UCSD-AML1 (cell line): ENCODE data around the gene SLC25A33.

Source experiments
- DNase-seq: peaks from one replicate; lab custom pipeline; 2025; ENCODE audit not compliant: unreplicated experiment; lab: John Stamatoyannopoulos, UW

The SLC25A33 gene

DNA sequence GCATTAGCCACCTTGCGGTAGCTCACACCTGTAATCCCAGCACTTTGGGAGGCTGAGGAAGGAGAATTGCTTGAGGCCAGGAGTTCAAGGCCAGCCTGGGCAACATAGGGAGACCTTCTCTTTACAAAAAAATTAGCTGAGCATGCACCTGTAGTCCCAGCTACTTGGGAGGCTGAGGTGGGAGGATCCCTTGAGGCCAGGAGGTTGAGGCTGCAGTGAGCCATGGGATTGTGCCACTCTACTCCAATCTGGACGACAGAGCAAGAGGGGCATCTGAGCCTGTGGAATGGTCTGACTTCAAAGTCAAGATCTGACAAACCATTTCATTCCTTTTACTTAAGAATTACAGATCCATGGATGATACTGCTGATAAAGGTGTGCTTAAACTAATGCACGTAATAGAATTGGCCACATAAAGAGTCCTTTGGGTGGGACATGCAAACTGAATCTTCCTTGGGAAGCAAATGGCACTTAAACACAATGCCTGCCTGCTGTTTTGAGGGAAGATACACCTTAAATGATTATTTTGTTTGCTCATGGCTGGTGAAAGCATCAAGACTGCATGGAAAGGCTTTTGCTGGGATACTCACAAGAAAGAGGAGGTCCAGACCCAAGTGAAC lies 47.0 kb downstream of the SLC25A33 start:
- no peak for DNase-seq

DNA sequence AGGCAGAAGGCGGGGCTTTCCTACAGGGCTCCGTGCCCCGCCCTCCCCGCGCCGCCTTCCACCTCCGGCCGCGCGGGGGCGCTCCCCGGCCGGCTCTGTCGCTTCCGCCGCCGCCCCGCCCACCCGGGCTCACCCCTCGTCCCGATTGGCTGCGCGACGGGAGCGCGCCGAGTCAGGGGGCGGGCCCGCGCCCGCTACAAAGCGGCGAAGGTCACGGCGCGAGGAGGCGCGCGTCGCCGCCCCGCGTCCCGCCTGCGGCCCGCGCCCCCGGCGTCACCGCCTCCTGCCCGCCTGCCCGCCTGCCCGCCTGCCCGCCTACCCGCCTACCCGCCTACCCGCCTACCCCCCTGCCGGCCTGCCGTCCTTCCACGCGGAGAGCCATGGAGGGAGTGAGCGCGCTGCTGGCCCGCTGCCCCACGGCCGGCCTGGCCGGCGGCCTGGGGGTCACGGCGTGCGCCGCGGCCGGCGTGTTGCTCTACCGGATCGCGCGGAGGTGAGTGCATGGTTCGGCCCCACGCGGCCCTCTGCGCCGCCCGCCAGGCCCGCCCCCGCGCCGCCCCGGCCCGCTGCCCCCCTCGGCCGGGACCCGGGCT lies 49.4 kb downstream of the SLC25A33 start, which contains the start of gene TMEM201:
Gene TMEM201 (plus strand): TSS at position 361 of the 593 bp plus-strand sequence. CDS start 20 bp downstream, at position 381.
- DNase-seq: peak; percentile 95

DNA sequence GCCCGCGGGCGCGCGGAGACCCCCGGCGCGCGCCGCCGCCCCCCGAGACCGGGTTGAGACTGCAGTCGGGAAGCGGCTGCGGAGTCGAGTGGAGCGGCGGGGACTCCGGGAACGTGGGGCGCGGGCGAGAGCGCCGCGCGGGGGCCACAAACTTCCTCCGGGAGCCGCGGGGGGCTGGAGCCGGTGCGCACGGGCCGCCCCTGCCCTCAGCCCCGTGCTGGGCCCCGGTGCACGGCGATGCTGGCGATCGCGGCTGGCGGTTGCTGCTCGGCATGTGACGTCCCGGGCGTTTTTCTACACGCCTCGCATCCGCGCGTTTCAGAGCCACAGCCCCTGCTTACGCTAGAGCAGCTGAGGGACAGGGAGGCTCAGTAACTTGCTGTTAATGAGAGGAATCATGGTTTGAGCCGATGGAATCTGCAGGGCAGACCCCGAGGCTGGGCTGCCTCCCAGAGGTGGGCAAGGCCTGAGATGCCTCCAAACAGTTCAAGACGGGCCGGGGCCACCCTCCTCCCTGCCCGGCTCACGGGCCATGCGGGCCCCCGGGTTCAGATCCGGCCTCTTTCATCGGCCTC lies 50.0 kb downstream of the SLC25A33 start:
- DNase-seq: peak; percentile 58

DNA sequence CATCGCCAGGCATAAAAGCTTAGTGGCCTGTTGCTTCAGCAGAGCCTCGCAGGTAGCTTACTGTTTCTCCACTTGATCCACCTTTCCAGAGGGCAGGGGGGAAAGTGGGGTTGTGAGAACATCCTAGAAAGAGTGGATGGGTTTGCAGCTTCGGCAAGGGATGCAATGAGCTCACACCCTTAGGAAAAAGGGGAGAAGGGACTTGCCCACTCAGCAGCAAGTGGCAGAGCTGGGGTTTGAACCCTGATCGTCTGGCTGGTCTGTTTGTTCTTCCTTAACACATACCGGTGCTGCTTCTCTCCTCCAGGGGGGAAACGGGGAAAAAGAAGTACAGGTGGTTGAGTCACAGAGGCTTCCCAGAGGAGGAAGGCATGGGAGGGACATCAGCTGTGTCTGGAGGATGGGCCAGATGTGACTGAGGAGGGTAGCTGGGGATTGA lies 50.5 kb downstream of the SLC25A33 start:
- DNase-seq: peak; percentile 55

DNA sequence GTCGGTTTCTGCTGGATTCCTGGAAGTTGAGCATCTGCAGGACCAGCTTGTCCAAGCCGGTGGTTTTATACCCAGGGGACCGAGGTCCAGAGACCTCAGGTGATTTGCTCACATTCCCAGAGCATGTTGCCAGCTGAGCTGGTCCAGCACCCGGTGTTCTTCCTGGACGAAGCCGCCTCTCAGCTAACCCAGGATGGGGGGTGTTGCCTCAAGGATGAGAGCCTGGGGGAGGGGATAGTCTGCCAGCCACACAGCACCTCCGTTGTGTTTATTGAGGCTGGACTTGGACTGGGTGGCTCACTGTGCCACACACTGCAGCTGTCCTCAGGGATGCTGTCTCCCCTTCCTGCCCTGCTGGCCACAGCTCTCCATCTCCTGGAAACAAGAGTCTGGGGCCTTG lies 50.9 kb downstream of the SLC25A33 start:
- DNase-seq: no peak

DNA sequence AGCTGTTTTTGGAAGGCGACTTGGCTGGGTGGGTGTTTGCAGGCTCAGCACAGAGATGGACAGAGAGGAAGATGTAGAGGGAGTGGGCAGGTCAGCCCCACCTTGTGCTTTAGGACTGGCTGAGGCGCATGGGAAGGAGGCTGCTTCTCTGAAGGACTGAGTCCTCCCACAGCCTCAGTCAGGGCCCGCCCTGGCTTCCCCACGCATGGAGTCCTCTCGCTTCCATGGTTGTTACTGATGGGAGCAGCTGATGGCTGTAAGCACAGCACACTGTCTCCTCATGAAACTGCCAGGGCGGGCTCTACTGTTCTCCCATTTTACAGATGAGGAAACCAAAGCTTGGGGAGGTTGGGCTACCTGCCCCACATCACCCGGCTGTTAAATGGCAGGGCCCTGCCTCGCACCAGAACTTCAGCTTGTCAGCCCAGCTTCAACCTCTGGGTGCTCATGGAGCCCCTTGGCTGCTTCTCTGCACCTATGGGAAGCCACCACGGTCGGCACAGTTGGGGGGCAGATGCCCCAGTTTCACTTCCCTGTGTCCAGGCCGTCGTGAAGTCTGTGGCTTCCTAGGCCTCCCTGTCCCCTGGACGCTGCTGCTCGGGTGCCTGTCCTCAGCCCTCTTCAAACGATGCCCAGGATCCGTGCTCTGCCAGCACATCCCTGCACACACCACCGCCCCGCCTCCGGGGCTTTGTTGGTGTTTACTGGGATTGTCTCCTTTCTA lies 51.8 kb downstream of the SLC25A33 start:
- DNase-seq: no peak

DNA sequence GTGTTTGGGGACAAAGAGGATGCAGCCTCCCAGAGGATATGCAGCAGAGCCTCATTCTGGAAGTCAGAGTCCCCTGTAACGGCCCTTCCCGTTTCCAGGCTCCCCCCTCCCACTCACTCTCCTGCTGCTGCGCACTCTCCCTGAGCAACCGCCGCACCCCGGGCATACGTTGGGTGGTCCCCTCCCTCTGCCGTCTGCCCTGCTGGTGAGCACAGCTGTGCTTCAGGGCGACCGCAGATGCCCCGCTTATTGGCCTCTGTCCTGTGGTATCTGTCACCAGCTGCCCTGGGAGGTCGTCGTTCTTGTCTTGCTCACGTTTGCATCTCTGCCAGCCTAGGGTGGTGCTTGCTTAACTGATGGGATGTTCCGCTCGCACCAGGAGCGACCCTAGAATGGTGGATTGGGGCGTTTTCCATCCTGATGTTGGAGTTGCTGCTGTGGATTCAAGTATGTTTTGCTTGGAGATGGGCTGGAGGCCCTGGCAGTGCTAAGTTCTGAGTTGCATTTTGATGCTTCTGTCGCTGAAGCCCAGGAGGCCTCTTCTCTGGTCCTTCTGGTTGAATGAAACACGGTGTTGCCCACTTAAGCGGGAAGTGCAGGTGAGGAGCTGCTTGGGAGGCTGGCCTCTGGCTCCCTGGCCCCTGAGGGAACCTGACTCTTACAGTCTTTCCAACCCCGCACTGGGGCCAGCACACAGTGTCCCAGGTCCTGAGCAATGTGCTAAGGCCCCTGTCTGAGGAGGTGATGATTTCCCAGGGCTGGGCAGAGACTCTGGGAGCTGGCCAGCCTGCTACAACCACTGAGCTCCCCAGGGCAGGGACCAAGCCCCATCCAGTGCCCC lies 52.6 kb downstream of the SLC25A33 start:
- DNase-seq: no peak

DNA sequence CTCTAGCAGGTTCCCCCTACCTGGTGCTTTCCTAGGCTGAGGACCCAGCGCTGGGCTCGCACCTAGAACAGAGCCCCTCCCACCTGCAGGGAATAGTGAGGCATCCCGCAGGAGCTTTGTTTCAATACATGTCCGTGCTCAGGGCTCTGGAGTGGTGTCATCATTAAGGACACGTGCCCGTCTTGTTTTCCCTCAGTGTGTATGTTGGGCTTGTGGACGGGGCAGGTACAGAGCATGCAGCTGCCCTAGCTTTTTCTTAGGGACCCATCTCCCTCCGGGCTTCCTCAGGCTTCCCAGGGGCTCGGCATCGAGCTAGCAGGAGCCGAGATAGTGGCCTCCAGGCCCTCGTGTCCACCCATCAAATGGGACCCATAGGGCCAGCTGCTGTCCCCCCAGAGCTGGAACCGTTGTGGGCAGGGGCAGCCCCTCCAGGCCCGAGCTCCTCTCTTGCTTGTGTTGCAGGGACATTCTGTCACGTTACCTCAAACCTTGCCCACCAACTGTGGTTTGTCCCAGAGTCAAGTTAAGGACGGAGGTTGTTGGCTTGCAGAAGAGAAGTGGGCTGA lies 53.3 kb downstream of the SLC25A33 start:
- DNase-seq: no peak

DNA sequence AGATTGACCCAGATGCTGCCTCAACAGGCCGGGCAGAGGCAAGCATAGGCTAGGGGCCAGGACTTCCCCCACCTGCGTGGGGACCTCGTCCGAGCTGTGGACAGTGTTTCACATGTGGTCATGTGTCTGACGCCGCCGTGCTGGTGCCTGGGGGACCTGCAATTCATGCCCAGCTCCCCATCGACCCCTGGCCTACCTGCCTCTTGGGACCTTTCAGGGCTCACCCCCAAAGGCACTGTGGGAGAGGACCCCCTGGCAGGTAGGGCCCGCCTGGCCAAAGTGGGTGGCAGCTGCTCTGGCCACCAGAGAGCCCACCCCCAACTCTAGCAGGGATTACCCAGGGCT lies 53.9 kb downstream of the SLC25A33 start:
- no peak for DNase-seq

DNA sequence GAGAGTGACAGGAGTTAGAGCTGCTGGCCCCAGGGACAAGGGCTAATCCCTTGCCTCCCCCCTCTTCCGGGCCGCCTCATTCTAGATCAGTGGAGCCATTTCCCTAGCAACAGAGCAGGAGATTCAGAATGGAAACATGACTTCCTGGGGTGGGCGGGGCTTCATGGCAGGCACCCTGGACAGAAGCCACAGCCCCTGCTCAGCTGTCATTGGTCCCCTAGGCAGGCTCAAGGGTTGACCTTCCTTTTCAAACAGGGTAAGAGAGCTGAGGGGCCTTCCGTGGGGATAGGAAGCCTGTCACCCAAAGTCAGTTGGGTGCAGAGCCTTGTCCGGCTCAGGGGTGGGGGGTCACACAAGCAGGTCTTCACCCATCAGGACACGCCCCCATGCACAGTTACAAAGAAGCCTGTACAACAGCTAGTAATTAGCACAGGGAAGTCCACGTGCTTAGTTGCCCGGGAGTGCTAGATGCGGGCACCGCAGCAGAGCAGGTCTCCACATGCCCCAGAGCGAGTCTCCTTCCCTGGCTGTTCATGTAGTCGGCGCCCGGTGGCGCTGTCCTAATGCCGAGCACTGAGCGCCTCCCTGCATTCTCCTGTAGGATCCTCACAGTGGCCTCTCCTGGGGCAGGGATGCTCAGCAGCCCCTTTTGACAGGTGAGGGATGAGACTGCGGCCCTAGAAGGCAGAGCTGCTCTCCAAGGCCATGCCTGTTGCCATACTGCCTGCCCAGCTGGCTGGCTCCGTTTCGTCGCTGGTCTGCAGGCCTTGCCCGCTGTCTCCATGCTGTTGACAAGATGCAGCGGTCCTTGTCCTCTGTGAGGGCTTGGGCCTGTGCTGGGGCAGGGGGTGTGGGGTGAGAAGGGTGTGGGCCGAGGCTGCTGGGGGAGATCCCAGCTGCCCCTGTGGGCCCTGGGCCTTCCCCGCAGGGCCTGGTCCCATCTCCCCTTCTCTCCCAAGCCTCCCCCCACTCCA lies 54.5 kb downstream of the SLC25A33 start:
- DNase-seq: peak; percentile 88

DNA sequence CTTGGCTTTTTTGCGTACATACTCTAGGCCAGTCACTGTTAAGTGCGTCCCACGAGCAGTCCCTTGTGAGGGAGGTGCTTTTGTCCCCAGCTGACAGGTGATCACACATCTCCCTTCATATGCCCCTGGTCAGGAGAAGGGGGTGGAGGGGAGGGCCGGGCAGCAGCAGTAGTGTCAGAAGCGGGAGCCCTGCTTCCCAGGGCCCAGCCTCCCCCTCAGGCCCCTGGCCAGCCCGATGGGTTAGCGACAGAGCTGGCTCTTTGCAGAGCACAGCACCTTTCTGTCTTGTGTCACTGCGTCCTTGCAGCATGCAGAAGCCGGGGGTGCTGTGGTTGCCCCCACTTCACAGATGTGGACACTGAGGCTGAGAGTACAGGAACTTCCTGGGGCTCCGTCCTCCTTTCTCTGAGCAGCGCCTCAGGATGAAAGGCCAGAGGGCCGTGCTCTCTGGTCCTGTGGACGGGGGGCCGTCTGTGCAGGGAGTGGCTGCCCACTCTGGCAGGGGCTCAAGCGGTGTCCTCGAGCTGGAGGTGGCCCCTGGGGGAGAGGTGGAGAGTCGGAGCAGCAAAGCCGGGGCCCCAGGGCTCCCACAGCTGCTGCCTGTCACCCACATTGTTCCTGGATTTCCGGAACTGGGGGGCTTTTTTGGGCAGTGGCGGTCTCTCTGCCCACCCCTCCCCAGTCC lies 55.3 kb downstream of the SLC25A33 start:
- no peak for DNase-seq

DNA sequence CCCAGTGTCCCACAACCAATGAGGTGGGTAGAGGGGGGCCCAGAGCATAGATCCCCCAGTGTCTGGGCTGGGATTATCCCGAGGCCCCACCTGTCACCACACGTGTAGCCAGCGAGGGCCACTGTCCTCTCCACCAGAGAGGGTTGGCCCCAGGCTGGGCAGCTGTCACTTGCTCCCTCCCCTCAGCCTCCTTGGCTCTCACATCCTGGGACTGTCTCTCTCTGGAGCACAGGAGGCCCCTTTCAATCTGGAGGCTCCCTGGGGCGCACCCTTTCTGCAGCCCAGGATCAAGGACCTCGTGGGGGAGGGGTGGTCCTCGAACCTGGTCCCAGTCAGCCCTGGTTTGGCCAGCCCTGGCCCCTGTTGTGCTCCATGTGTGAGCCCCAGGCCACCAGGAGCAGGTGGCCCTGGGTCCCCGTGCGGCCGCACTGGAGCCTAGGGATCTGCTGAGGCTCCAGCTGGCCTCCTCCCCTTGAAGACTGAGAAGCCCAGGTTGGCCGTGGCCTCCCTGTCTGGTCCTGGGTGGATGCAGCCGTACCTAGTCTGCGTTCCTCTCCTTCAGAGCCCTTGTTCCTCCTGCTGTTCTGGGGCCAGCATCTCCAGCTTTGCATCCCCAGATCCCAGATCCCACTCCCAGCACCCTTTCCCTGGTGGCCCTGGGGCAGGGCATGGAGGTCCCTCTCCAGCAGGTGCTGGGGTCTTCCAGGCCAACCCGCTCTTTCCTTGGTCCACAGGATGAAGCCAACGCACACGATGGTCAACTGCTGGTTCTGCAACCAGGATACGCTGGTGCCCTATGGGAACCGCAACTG lies 56.1 kb downstream of the SLC25A33 start:
- no peak for DNase-seq

DNA sequence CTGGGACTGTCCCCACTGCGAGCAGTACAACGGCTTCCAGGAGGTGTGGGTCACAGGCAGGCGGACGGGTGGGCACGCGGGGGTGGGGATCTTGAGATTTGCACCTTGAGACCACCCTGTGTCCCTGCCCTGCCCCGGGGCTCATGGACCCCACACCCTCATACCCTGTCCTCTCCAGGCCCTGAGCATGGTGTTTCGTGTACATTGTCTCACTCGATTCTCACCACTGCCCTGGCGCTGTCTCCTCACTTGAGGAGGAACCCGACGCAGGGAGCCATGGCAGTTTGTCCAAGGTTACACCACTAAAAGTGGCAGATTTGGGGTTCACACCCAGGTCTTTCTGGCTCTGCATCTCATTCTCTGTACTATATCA lies 56.7 kb downstream of the SLC25A33 start:
- DNase-seq: no peak

DNA sequence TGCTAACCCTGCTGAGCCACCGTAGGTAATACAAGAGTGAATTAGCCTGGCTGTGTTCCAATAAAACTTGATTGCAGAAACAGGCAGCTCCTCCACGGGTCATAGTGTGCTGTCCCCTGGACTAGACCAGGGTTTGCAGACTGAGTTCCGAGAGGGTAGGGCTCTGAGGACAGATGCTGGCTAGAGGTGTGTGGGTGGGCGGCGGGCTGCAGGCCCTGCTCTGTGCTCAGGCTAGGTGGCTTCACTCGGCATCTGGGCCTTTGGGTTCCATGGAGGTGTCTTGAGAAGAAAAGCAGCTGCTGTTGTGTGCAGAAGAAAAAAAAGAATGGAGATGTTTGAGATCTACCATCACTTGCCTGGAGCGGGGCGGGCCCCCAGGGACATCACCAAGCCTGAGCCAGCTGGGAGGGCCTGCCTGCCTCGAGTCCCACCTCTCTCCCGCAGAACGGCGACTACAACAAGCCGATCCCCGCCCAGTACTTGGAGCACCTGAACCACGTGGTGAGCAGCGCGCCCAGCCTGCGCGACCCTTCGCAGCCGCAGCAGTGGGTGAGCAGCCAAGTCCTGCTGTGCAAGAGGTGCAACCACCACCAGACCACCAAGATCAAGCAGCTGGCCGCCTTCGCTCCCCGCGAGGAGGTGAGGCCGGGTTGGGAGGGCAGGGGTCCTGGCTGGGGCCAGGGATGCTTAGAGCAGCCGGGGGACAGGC lies 57.3 kb downstream of the SLC25A33 start:
- no peak for DNase-seq

DNA sequence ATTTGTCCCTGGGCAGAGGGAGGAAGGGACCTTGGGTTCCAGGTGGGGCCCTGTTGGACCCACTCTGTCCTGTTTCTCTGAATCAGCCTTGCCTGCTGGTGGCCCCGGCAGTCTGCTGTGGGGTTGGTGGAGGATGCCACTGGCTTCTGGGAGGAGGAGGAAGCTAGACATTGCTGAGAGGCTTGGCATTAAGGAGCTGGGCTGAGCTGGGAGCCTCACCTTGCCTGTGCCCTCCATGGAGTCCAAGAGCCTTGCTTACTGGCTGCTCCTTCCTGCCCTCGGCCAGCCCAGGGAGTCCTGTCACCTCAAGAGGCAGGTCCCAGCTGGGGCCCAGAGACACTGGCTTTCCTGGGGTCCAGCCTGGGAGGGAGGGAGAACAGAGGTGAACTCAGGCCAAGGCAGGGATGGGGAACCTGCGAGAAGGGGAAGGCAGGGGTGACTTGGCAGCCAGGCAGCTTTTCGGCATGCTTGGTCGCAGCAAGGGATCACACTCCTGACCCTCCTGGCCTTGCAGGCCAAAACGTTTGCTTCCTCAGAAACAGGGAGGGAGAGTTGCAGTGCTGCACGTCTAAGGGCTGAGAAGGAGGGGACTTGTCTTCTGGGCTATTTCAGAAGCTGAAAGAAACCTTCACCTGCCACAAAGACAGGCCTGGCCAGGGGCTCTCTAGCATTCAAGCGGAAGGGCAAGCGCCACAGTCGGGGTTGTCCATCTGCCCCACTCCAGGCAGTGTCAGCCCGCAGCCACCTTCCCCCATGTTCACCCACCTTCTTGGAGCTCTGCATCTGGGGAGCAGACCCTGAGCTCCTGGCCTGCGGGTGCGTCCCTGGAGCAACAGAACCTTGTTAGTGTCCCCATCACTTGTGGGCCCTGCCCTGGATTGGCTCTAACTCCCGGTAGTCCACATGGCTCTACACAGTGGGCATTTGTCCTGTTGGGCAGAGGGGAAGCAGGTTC lies 58.4 kb downstream of the SLC25A33 start:
- no peak for DNase-seq

DNA sequence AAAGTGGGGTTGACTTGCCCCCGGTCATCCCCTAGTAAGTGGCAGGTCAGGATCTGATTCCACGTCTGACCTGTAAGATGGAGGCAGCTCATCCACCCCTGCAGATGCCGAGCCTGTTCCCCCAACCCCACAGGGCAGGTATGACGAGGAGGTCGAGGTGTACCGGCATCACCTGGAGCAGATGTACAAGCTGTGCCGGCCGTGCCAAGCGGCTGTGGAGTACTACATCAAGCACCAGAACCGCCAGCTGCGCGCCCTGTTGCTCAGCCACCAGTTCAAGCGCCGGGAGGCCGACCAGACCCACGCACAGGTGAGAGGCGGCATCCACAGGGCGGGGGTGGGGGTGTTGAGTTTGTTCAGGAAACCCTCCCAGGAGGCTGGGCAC lies 59.0 kb downstream of the SLC25A33 start:
- DNase-seq: no peak

DNA sequence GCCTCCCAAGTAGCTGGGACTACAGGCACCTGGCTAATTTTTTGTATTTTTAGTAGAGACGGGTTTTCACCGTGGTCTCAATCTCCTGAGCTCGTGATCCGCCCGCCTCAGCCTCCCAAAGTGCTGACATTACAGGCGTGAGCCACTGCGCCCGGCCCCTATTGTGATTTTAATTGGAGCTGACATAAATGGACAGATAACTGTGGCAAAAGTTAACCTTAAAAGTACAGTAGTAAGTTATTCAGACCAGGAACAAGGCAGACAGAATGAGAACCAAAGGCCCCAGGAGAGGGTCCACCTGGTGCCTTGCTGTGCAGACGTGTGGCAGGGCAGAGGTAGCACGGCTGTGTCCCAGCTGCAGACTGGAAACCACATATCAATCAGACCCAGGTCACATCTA lies 60.5 kb downstream of the SLC25A33 start:
- DNase-seq: no peak
